ENCODE measurements around the gene LHX4.
A peak's percentile ranks its signal among the peaks of the same experiment; 100 is the strongest.

Gene LHX4

DNA sequence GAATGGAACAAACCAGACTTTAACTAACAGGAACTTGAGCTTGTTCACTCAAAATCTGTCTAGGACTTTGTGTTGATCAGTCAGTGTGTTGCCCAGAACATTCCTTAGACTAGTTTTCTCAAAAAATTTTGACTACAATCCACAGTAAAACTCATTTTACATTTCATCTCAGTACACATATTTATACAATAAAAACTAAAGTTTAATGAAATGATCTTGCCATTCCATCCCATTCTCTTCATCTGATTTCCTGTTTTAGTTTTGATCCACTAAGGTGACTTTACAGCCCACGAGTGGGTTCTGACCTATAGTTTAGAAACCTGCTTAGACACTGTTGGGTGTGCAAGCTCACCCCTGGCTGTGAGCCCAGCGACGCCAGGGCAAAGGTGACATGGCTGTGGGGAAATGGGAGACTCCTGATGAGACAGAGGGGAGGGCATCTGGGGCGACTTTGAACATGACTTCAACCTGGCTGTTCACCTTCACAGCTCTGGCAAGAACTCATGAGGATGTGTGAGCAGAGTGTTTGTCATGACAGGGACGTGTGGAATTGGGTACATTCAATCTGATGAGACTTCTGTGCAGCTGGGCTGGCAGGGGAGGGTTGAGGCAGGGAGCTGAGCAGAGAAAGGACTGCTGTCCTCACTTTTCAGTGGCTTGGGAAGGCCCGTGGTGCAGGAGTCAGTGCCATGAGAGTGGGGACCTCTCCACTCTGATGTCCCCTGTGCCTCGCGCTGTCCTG, 40.6 kb downstream of the LHX4 start:
- no peak for DNase-seq

DNA sequence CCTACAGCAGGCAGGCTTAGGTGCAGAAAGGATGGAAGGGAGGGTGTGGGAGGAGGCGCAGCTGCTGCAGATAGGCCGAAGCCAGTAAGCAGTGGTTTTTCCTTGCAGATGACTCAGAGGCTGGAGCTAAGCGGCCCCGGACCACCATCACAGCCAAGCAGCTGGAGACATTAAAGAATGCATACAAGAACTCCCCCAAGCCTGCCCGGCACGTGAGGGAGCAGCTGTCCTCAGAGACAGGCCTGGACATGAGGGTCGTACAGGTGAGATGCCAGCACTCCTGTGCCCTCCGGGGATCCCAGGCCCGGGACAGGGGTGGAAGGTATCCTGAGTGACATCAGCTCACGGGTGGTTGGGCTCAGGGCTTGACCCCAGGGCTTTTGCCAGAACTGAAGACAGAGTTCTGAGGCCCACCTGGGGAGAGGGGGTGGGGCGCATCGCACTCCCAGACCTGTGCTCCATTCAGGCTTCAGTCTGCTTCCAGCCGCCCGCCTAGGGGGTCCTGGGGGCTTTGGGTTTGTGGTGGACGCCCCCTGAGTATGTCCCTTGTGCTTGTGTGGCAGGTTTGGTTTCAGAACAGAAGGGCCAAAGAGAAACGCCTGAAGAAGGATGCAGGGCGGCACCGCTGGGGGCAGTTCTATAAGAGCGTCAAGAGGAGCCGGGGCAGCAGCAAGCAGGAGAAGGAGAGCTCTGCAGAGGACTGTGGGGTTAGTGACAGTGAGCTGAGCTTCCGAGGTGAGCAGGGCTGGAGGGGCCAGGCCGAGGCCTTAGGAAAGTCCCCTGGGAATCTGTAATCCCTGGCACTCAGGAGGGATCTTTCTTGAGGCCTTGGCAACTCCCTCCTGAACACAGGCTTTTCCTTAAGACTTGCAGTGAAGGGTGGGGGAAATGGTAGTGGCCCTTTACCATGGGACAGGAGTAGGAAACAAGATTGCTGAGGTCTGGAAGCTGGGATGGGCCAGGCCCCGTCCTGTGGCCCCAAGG, 41.5 kb downstream of the LHX4 start:
- DNase-seq = no peak

DNA sequence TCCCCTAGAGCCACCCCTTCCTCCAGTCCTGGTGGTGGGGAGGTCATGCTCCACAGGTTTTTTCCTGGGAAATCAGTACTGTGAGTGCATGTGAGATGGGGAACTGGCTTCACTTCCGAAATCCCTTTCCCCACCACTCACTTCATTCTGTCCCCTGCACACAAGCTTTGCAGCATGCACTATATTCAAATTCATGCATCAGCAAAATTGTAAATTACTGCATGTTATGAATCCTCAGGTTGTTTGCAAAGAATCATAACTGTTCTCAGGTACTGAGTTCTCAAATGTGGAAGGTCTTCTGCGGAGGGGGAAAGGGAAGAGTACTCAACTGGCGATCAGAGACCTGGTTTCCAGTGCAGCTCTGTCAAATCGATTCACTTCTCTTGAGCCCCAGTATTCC, 42.3 kb downstream of the LHX4 start:
- DNase-seq = no peak

DNA sequence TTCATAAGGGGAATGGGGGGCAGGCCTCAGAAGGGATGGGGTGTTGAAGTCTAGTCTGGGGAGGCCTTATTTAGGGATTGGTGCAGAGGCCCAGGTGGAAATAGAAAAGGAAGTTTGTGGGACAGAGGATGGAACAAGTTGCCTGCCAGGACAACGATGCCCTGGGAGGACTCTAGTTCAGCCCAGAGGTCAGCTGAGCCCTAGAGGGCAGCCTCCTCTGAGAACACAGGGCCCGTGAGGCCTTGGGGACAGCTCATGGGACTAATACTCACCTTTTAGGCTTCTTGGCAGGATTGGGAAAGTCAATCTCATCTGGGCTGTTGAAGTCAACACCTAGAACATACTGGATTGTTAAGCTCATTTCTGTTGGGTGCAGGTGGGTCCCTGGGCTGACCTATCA, 43.0 kb downstream of the LHX4 start:
- no peak for DNase-seq

DNA sequence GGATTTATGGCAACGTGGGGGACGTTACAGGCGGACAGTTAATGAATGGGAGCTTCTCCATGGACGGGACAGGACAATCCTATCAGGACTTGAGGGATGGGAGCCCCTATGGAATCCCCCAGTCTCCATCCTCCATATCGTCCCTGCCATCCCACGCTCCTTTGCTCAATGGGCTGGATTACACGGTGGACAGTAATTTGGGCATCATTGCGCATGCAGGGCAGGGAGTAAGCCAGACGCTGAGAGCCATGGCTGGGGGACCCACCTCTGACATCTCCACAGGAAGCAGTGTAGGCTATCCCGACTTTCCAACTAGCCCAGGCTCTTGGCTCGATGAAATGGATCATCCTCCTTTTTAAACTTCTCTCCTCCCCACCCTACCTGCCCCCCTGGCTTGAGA, 44.2 kb downstream of the LHX4 start:
- no peak for DNase-seq

DNA sequence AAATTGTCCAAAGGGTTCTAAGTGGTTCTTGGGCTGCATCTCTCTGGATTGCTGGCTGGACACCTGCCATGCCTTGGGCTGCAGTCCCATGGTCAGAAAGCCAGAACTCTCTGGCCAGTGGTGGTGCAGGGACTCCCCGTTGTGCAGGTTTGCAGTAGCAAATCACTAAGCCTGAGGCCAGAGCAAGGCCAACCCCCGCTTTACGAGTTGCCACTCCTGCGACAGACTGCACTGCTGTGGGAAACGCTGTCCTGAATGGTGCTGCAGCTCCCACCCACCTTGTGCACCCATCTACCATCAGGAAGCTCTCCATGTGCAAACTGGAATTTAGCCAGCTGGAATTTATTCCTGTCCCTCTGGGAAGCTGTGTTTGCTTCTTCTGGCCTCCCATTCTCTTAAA, 45.7 kb downstream of the LHX4 start:
- no peak for DNase-seq

DNA sequence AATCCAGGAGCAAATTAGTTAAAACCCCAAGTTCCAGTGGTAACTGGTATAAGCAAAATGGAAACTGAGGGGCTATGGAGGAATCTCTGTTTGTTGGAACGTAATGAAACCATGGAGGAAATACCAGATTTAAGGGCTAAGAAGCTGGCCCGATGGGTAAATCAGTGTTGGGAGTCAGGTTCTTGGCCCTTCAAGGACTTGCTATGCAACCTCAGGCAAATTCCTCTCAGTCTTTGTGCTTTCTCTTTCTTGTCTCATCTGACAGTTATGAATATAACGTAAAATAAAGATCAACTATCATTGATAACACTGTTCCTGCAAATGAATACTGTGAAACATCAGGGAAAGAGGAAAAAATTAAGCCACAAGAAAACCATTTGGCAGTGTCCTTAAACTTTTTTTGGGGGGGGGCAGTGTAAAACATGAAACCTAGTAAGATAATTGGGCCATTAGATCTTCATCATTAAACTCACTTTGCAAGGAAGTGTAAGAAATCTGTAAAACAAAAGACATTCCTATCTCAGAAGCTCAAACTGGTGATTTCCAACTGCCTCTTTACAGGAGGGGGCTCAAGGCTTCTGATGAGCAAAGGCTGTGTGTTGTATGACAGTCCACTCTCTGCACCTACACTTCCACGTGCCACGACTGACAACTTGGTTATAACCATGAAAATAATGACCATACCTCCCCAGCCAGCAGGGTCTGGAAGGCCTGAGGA, 47.6 kb downstream of the LHX4 start:
- DNase-seq = no peak

DNA sequence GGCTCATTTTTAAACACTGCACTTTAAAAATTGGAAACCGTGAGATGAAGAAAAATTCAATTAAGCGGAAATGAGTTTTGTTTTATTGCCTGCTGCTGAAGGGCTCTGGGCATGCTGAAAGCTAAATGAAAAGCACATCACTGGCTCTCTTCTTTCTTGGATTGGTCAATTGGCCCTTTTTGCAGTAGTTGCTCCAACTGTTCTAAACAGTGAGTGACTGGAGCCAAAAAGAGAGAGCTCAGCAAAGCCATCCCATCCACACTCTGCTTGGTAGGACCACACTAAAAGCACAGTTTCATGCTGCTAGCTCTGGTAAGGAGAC, 48.1 kb downstream of the LHX4 start:
- no peak for DNase-seq

DNA sequence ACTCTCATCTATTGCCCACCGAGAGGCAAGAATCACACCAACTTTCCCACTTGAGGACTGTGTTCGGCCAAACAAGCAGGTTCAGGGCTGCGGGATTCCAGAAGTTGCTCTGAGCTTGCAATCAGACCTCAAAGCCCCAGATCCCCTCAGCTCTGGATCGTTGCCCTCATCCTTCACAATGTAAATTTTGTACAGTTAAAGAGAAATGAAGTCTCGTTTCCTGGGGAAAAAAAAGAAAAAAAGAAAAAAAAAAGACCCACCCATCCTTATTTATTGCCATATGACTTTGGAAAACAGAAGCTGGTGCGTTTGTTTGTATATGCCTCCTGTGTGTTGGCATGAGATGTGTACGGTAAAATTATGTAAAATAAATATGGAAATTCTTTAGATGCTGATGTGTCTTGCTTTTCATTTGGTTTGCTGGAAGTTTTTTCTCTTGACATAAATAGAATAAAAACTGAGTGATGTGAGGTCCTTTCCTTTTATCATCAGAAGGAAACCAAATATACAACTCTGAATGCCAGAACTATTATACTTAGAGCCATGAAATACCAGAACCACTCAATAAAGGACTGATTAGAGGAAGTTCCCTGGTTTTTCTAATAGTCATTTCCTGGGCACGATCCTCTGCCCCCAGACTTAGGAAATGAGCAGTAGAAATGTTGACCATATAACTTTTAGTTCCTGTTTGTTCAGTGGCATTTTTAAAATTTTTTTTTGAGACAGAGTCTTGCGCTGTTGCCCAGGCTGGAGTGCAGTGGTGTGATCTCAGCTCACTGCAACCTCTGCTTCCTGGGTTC, 48.7 kb downstream of the LHX4 start:
- DNase-seq = no peak

DNA sequence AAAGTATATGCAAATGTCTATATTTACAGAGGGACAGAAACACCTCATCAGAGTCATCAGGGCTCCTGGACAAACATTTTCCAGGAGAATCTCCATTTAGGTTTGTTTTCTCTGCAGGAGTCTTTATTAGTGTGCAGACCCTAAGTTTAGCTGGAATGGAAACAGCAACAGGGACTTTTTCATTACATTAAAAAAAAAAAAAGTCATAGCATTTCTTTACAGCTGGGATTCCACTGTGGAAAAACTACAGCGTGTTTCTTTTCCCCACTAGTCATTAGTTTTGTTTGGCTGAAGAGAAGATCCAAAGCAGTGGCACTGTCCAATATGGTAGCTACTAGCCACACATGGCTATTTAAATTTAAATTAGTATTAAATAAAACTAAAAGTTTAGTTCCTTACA, 49.6 kb downstream of the LHX4 start:
- DNase-seq = no peak

DNA sequence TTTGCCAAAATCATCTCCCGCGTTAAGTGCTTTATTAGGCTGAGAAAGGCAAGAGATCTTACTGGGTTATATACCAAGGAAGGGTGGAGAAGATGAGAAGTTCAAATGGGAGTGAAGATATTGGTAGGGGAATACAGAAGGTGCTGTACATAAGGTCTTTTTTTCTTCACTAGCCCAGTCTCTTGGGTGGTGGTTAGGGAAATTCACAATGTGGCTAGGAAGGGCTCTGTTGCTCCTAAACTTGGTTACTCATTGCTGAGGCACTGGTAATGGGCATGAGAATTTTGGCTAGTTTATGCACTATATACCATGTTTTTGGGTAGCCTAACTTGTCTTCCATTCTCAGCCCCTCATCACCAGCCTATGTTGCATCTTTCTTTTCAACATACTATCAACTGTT, 50.6 kb downstream of the LHX4 start:
- no peak for DNase-seq

DNA sequence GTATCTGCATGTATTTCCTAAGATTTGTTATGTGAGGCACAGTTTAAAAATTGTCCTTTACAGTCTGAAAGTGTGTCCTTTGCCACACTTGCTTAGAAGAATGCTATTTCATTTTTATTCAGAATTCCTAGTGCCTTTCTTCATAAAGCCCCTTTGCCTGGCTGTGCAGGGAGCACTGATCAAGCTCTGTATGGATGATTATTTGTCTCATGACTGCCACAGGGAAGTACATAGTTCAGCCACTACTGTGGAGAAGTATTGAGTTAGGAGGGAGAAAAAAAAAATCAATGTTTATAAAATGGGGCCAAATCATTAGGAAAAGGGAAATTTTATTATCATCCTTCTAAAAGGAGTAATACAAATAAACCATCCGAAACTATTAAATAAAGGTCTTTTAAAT, 51.4 kb downstream of the LHX4 start:
- no peak for DNase-seq

DNA sequence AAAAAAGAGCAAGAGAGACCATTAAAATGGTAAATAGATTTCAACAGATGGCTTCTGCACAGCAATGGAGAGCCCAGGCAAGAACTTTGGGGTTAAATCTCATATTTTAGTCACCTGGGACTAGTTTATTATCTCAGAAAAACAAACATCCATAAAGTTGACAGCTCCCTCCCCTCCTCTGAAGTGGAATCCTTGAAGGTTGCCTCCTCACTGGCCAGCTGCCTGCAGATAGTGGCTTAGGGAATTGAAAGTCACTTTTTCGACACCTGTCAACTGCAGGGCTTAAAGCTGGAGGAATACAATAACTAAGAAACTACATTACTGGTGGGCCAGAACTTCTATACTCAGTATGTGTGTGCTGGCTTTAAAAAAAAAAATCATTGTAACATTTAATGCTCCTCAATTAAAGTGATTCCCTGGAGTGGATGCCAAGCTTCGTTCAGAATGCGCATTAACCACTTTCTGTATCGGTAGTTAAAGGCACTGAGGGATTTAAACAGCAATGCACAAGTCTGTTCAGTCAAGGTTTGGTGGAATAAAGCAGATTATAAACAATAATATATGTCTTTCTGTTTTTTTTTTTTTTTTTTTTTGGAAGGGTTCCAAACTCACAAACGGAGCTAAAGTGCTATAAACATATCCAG, 52.5 kb downstream of the LHX4 start:
- DNase-seq = no peak

DNA sequence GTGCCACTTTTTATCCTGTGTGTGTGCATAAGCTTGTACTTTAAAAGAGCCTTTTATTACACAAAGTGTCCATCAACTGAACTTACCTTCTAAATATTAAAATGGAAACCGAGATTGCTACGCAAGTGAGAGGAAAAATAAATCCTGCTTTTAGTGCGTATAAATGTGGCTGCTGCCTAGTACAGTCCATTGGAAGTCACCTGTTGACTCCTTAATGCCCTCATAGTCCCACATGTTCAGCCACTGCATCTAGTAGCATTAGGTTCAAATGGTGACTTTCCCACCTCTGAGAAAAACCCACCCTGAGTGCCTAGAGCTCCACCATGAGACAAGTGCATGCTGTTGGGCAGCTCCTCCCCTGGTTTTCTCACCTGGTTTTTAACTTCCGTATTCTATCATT, 53.0 kb downstream of the LHX4 start:
- no peak for DNase-seq

DNA sequence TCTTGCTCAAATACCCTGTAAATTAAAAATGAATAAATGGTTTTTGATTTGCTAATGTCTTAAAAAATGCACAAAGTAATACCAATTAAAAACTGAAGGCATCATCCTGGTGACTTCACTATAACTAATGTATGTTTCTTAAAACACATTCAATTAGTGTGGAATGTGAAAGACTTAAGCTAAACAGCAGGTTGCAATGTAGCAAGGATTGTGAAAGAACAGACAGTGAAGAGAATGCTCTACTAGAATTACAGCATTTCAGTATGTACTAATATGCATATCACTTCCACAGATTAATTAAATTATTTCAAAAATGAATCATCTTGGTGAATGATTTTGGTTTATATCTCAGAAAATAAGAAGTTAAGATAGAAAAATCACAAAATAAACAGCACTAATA, 56.4 kb downstream of the LHX4 start:
- DNase-seq = no peak

DNA sequence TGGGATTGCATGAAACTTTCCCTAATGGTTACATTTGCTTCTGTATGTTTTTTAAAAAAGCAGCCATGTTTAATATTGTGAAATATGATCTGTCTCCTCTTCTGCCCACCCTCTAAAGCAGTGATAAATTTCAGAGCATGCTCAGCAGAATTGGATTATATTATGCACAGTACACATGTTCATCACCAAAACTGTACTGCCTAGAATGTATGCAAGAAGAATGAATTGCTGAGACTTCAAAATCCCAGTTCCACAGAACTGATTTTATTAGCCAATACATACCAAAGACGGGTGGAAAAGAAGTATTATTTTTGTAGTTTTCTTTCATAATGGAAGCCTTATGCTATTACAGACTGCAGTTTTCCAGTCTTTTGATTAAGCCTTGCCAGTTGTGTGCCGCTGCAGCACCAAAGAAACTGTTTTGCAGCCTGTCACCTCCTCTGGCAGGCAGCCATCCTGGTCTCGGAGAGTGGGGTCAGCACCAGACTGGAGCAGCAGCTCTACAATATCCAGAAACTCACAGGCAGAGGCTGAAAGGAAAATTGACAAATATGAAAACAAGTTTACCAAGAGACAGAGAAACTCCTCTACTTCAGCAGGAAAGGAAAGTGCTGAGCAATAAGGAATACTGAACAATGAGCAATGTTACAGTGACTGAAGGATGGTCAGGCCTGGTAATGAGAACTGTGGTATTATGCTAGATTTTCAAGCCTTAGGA, 58.1 kb downstream of the LHX4 start:
- peak in 18 of 51 donors; percentile 6 to 43 (median 20) for DNase-seq

DNA sequence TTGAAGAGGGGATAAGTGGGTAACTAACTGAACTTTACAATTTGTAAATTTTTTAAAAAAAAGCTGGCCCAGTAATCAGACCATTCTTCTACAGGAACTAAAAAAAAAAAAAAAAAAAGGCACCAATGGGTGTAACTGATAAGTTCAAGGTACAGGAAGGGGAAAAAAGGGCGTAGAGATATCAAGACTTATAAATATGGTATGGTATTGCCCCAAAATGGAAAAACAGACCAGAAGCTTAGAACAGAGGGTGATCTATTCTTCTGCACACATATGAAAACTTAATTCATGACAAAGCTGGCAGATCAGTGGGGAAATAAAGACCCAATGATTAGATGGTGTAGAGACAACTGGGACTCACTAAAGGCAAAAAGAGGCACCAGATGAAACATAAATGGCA, 58.9 kb downstream of the LHX4 start:
- no peak for DNase-seq

DNA sequence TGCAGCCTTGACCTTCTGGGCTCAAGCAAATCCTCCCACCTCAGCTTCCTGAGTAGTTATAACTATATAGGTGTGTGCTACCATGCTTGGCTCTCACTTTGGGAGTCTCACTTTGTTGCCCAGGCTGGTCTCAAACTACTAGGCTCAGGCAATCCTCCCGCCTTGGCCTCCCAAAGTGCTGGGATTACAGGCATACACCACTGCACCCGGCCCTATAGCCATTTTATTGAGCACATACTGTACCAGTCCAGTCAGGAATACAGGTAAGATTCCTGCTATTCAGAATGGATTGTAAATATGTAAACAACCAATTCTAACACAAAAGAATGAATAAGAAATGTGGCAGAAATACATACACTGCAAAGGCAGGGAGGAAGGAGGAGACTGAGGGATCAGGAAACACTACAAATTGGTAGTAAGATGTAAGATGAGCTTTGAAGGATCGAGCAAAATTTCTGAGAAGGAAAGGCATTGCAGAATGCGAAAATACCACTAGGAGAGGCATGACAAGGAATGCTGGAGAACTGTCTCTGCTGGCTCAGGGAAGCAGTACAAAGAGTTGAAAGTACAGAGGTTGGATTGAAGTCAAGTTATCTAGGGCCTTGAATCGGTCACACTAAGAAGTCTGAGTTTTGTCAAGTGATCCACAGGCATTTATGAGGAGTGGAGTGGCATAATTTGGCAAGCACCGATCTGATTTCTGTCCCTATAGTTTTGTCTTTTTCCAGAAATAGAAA, 60.4 kb downstream of the LHX4 start:
- DNase-seq = no peak

DNA sequence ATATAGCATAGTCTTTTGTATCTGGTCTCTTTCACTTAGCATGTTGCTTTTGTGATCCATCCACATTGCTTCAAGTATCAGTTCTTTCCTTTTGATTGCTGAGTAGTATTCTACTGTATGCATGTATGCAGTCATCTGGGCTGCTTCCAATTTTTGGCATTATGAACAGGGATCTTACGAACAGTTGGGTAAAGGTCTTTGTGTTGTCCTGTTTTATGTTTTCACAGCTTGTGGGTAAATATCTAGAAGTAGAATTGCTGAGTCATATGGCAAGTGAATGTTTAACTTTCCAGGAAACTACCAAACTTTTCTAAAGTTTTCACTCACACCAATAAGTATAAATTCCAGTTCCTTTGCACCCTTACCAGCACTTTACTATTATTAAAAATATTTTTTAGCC, 60.9 kb downstream of the LHX4 start:
- DNase-seq = no peak

DNA sequence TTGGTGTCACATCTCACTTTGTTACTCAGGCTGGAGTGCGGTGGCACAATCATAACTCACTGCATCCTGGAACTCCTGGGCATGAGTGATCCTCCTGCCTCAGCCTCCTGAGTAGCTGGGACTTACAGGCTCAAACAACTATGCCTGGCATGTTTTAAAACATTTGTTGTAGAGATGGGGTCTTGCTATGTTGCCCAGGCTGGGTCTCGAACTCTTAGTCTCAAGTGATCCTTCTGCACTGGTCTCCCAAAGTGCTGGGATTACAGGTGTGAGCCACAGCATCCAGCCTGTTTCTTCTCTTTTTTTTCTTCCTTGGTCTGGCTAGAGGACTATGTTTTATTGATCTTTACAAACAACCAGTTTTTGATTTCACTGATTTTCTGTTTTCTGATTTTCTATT, 64.6 kb downstream of the LHX4 start:
- DNase-seq = no peak

Measured in hypothalamus (tissue), 51 donors.